Adrenal gland (tissue), 12 donors: ENCODE data around the gene DHRS1. TPM values are rescaled to one million over a fixed set of nuclear protein-coding genes. Genes with fewer than 3 reads are reported as not detected.

Source experiments
- DNase-seq, 7 donors: peaks; one replicate each; pipeline ENCODE4 v3.0.0-alpha.2; 2019 to 2020
- H3K27ac ChIP-seq, 5 donors: fragments of 200-600 bp; sonication (generic) in 4 of 5; 1 replicate in 3 of 5; 2 replicates in 2 of 5; pipeline versions ENCODE4 v1.5.1 to v1.8.0; 2016 to 2020; ENCODE audit warnings: mild to moderate bottlenecking in 1 of 5
- H3K27me3 ChIP-seq: fragments of 200-600 bp; 2 replicates; pipeline ENCODE4 v1.8.0; 2021
- H3K36me3 ChIP-seq, 2 donors: fragments of 200-600 bp; replicated peaks in 1 of 2; 1 replicate in 1 of 2; 2 replicates in 1 of 2; pipeline versions ENCODE4 v1.5.1 to v1.8.0; 2018 to 2022
- H3K4me1 ChIP-seq, 2 donors: fragments of 200-600 bp; replicated peaks in 1 of 2; 1 replicate in 1 of 2; 2 replicates in 1 of 2; pipeline versions ENCODE4 v1.5.1 to v1.8.0; 2018 to 2021
- H3K4me3 ChIP-seq, 4 donors: fragments of 200-600 bp; sonication (generic) in 3 of 4; one replicate each; pipeline ENCODE4 v1.5.1; 2016 to 2018
- H3K9me3 ChIP-seq, 3 donors: fragments of 200-600 bp; sonication (generic) in 1 of 3; replicated peaks in 1 of 3; 1 replicate in 2 of 3; 2 replicates in 1 of 3; pipeline versions ENCODE4 v1.5.1 to v1.8.0; 2016 to 2021
- CTCF ChIP-seq, 6 experiments: fragments of 450-650 bp in 4 of 6; fragments of 200-600 bp in 2 of 6; sonication (generic) in 1 of 6; IDR thresholded peaks; 1 replicate in 5 of 6; 2 replicates in 1 of 6; pipeline versions ENCODE4 v1.5.1 to v1.8.0; 2016 to 2021; ENCODE audit warnings: antibody characterized with exemption in 6 of 6, mild to moderate bottlenecking in 2 of 6, moderate library complexity in 1 of 6
- POLR2A ChIP-seq, 2 donors: fragments of 450-650 bp; IDR thresholded peaks; one replicate each; pipeline ENCODE4 v1.6.1; 2017; ENCODE audit warnings: antibody characterized with exemption in 2 of 2, mild to moderate bottlenecking in 2 of 2, moderate library complexity in 1 of 2
- WGBS, 4 donors: extraction: QIAGEN DNeasy Blood & Tissue Kit in 2 of 4; methylation state at CpG; one replicate each; pipeline versions ENCODE4 v1.1.5 to v1.1.7; 2013 to 2017; 5-methylcytosine and 5-hydroxymethylcytosine counted together
- intact Hi-C, 2 donors: fragments of 100-400 bp; cut with DNase I; formaldehyde crosslinking; loops; one replicate each; pipeline versions ENCODE4 v1.14.1 to v1.15.0; 2022 to 2023
- polyA plus RNA-seq, 3 donors: library from polyadenylated mRNA; stranded (reverse); fragments of 200-250 nt in 2 of 3; fragments of 350-450 nt in 1 of 3; fragmentation: Illumina TruSeq in 1 of 3; extraction: RNeasy Lipid Tissue Mini Kit (QIAGEN cat#74804) in 1 of 3; gene quantifications; one replicate each; pipeline ENCODE4 v1.2.3, GENCODE V29; 2013 to 2014
- total RNA-seq, 9 donors: library from RNA; depleted of rRNA in 4 of 9; stranded (reverse); fragments of >200 nt in 4 of 9; fragments of 120-200 nt in 1 of 9; fragmentation: NEBNext Ultra II Directional in 1 of 9; extraction: Animal tissue kit (Norgen Biotek cat#: 25700) in 1 of 9; gene quantifications; one replicate each; pipeline versions ENCODE4 v1.1.0 to v1.2.4, GENCODE V29; 2013 to 2023
- donor health status: healthy with polysubstance abuse.
- donor health status: Bipolar disorder and iron deficiency.
- donor health status: DM: yes; HTN: yes; CAD: no.
- donor health status: DM: no; HTN: no; CAD: no.
- donor health status: DM: no; HTN: no; CAD: no.
- donor health status: DM: yes; HTN: yes; CAD: no.

The DHRS1 gene
- total and polyA plus RNA-seq, 12 donors: 11.4 to 68.1 (median 36.8) TPM

- WGBS, 4 donors: 59 to 64% (median 63%) methylated on average over 11 to 12 of the region's 12 CpGs
- peak; percentile 52 to 88 (median 73) for DNase-seq
Measured at GRCh38 chr14:24296341-24297157, 3.0 kb downstream of the DHRS1 start.

GRCh38 chr14:24293525-24293924 lies 6.1 kb downstream of the DHRS1 start:
- TF ChIP-seq POLR2A (IDR thresholded peaks at IDR 0.05): no peak
- Histone ChIP-seq H3K36me3 (peaks cover 0 to 38% of the 10 kb centered on the region in 2 donors), H3K4me1 (peaks cover 3 to 10% of the 10 kb centered on the region in 2 donors), H3K9me3 (no peaks in the 10 kb centered on the region), H3K4me3 (no peak overlapping the region), H3K27ac (no peak overlapping the region), H3K27me3 (no peaks in the 10 kb centered on the region)
- no peak for DNase-seq
- intact Hi-C loops: loop anchor here in 1 of 2 donors (10.0 kb wide), 1 partner anchor 239 kb away; the partner anchor contains the start of gene CARMIL3
- WGBS, 4 donors: 82 to 98% (median 94%) methylated on average over 2 of the region's 2 CpGs

More at GRCh38 chr14:24296341-24297157, 3.0 kb downstream of the DHRS1 start:
- TF ChIP-seq CTCF (IDR thresholded peaks at IDR 0.05) (peak; percentile 58 to 81 (median 74)), POLR2A (IDR thresholded peaks at IDR 0.05) (no peak)
- H3K4me1 ChIP-seq: peaks cover 19 to 31% of the 10 kb centered on the region in 2 donors
- no peaks in the 10 kb centered on the region for H3K9me3 ChIP-seq
- intact Hi-C loops: loop anchor here (1.0 to 10.0 kb wide), 2 partner anchors 53 to 242 kb away; partner anchors contain the start of gene CARMIL3 (in 1 of the 2)
- H3K4me3 ChIP-seq: no peak overlapping the region
- H3K27me3 ChIP-seq: no peaks in the 10 kb centered on the region
- peaks cover 0 to 27% of the 10 kb centered on the region in 2 donors for H3K36me3 ChIP-seq
- H3K27ac ChIP-seq: peak overlapping the region in 1 of 5 donors; percentile 59

GRCh38 chr14:24292118-24292807 lies 7.3 kb downstream of the DHRS1 start:
- no peaks in the 10 kb centered on the region for H3K27me3 ChIP-seq
- WGBS, 4 donors: 83 to 90% (median 88%) methylated on average over 10 to 11 of the region's 11 CpGs
- no peak for DNase-seq
- TF ChIP-seq POLR2A (IDR thresholded peaks at IDR 0.05) (no peak), CTCF (IDR thresholded peaks at IDR 0.05) (no peak)
- intact Hi-C loops: loop anchor here in 1 of 2 donors (10.0 kb wide), 1 partner anchor 237 kb away; the partner anchor contains the start of gene CARMIL3
- H3K4me3 ChIP-seq: no peak overlapping the region
- H3K9me3 ChIP-seq: no peaks in the 10 kb centered on the region
- H3K27ac ChIP-seq: no peak overlapping the region
- H3K4me1 ChIP-seq: peaks cover 0 to 7% of the 10 kb centered on the region in 2 donors
- peaks cover 0 to 38% of the 10 kb centered on the region in 2 donors for H3K36me3 ChIP-seq

GRCh38 chr14:24291446-24292117 lies 8.0 kb downstream of the DHRS1 start:
- Histone ChIP-seq H3K9me3 (no peaks in the 10 kb centered on the region), H3K4me1 (peaks cover 0 to under 1% of the 10 kb centered on the region in 2 donors), H3K27ac (no peak overlapping the region), H3K27me3 (no peaks in the 10 kb centered on the region), H3K36me3 (peaks cover 0 to 38% of the 10 kb centered on the region in 2 donors), H3K4me3 (no peak overlapping the region)
- TF ChIP-seq POLR2A (IDR thresholded peaks at IDR 0.05) (no peak), CTCF (IDR thresholded peaks at IDR 0.05) (no peak)
- 87 to 99% (median 89%) methylated on average over 3 of the region's 3 CpGs for WGBS, 4 donors
- intact Hi-C loops: loop anchor here in 1 of 2 donors (10.0 kb wide), 1 partner anchor 237 kb away; the partner anchor contains the start of gene CARMIL3
- no peak for DNase-seq
